ENCODE results near the gene VN1R2.

GRCh38 chr19:53237114-53237777 lies 20.8 kb upstream of the VN1R2 start:
- TF ChIP-seq CTCF (conservative IDR thresholded peaks at IDR 0.05) (no peak), EZH2 (IDR thresholded peaks at IDR 0.05; ENCODE audit: low read depth) (no peak)
